H9 (cell line): Measurements from ENCODE around the gene FTO. TPM values are rescaled to one million over a fixed set of nuclear protein-coding genes. Genes with fewer than 3 reads are reported as not detected.

Experiments used
- DNase-seq: peaks from one replicate; pipeline ENCODE4 v3.0.0-alpha.2; 2017
- H2AFZ ChIP-seq: one replicate; pipeline ENCODE4 v1.6.1; 2013; ENCODE audit warnings: mild to moderate bottlenecking, low read length, control low read depth, moderate library complexity
- H2AK5ac ChIP-seq: 2 replicates; pipeline ENCODE4 v1.6.1; 2013; ENCODE audit warnings: low read length, control low read depth, mixed read lengths; ENCODE audit not compliant: insufficient read length
- H2BK120ac ChIP-seq: one replicate; pipeline ENCODE4 v1.6.1; 2013; ENCODE audit warnings: low read depth, mild to moderate bottlenecking, low read length, control low read depth, inconsistent platforms; ENCODE audit not compliant: poor library complexity, severe bottlenecking
- H2BK12ac ChIP-seq: 2 replicates; pipeline ENCODE4 v1.6.1; 2013; ENCODE audit warnings: low read length, control low read depth, mixed read lengths, low read depth; ENCODE audit not compliant: insufficient read length
- H2BK15ac ChIP-seq: 2 replicates; pipeline ENCODE4 v1.6.1; 2013; ENCODE audit warnings: low read depth, low read length, control low read depth
- H2BK20ac ChIP-seq: one replicate; pipeline ENCODE4 v1.6.1; 2013; ENCODE audit warnings: low read depth, mild to moderate bottlenecking, low read length, control low read depth, inconsistent platforms; ENCODE audit not compliant: poor library complexity, severe bottlenecking
- H2BK5ac ChIP-seq: 2 replicates; pipeline ENCODE4 v1.6.1; 2013; ENCODE audit warnings: low read length, control low read depth, mixed read lengths; ENCODE audit not compliant: insufficient read length
- H3K14ac ChIP-seq: 2 replicates; pipeline ENCODE4 v1.6.1; 2013; ENCODE audit warnings: low read length, control low read depth; ENCODE audit not compliant: insufficient read depth
- H3K18ac ChIP-seq: 2 replicates; pipeline ENCODE4 v1.6.1; 2013; ENCODE audit warnings: low read depth, mild to moderate bottlenecking, mixed read lengths, low read length, control low read depth; ENCODE audit not compliant: insufficient read length
- H3K23ac ChIP-seq: 2 replicates; pipeline ENCODE4 v1.6.1; 2013; ENCODE audit warnings: low read length, control low read depth, mixed read lengths, low read depth; ENCODE audit not compliant: insufficient read length
- H3K23me2 ChIP-seq: 2 replicates; pipeline ENCODE4 v1.6.1; 2013; ENCODE audit warnings: low read depth, mild to moderate bottlenecking, mixed read lengths, low read length, control low read depth; ENCODE audit not compliant: insufficient read length, poor library complexity, severe bottlenecking
- H3K27ac ChIP-seq: 2 replicates; pipeline ENCODE4 v1.5.1; 2013; ENCODE audit warnings: low read length, control low read depth, mixed read lengths, low read depth; ENCODE audit not compliant: insufficient read length
- H3K27me3 ChIP-seq: 2 replicates; pipeline ENCODE4 v1.6.1; 2013; ENCODE audit warnings: low read length, control low read depth, inconsistent platforms; ENCODE audit not compliant: insufficient read depth
- H3K4ac ChIP-seq: 2 replicates; pipeline ENCODE4 v1.6.1; 2013; ENCODE audit warnings: low read depth, mild to moderate bottlenecking, control low read depth, inconsistent platforms, low read length, moderate library complexity
- H3K4me1 ChIP-seq: 2 replicates; pipeline ENCODE4 v1.6.1; 2013; ENCODE audit warnings: low read length, control low read depth, inconsistent platforms; ENCODE audit not compliant: insufficient read depth
- H3K4me2 ChIP-seq: 2 replicates; pipeline ENCODE4 v1.6.1; 2013; ENCODE audit warnings: low read length, control low read depth, mixed read lengths; ENCODE audit not compliant: insufficient read length, insufficient read depth
- H3K56ac ChIP-seq: 2 replicates; pipeline ENCODE4 v1.6.1; 2013; ENCODE audit warnings: low read depth, mild to moderate bottlenecking, mixed read lengths, low read length, control low read depth; ENCODE audit not compliant: insufficient read length
- H3K79me1 ChIP-seq: 2 replicates; pipeline ENCODE4 v1.6.1; 2013; ENCODE audit warnings: low read depth, mild to moderate bottlenecking, moderate library complexity, low read length, control low read depth, inconsistent platforms; ENCODE audit not compliant: insufficient read depth, poor library complexity, severe bottlenecking
- H3K79me2 ChIP-seq: 2 replicates; pipeline ENCODE4 v1.6.1; 2013; ENCODE audit warnings: low read length, control low read depth, inconsistent platforms; ENCODE audit not compliant: insufficient read depth
- H3K9ac ChIP-seq: 2 replicates; pipeline ENCODE4 v1.6.1; 2013; ENCODE audit warnings: low read length, control low read depth, mixed read lengths; ENCODE audit not compliant: insufficient read length; ENCODE audit errors: extremely low read depth
- H3K9me3 ChIP-seq: one replicate; pipeline ENCODE4 v1.6.1; 2013; ENCODE audit warnings: low read depth, low read length, inconsistent platforms; ENCODE audit not compliant: control insufficient read depth
- H3T11ph ChIP-seq: one replicate; pipeline ENCODE4 v1.6.1; 2013; ENCODE audit warnings: mild to moderate bottlenecking, low read length, control low read depth, inconsistent platforms
- H4K20me1 ChIP-seq: one replicate; pipeline ENCODE4 v1.6.1; 2013; ENCODE audit not compliant: control insufficient read depth, insufficient read length, insufficient read depth
- H4K5ac ChIP-seq: 2 replicates; pipeline ENCODE4 v1.6.1; 2013; ENCODE audit warnings: low read depth, mild to moderate bottlenecking, mixed read lengths, low read length, control low read depth; ENCODE audit not compliant: insufficient read length
- H4K8ac ChIP-seq: replicated peaks from 2 replicates; pipeline ENCODE4 v1.6.1; 2013; ENCODE audit warnings: low read length, control low read depth, mixed read lengths, low read depth; ENCODE audit not compliant: insufficient read length
- H4K91ac ChIP-seq: 2 replicates; pipeline ENCODE4 v1.6.1; 2013; ENCODE audit warnings: low read depth, mild to moderate bottlenecking, moderate library complexity, mixed read lengths, low read length, control low read depth; ENCODE audit not compliant: insufficient read length
- H3K27ac Mint-ChIP-seq, 3 experiments: 2 replicates in 2 of 3; 3 replicates in 1 of 3; pipeline ENCODE4 v1.8.0; 2020 to 2021; ENCODE audit warnings: mixed read lengths in 3 of 3, mild to moderate bottlenecking in 1 of 3, moderate library complexity in 1 of 3
- H3K27me3 Mint-ChIP-seq: 2 replicates; pipeline ENCODE4 v1.8.0; 2021; ENCODE audit warnings: low read depth, mild to moderate bottlenecking, moderate library complexity, mixed read lengths
- H3K36me3 Mint-ChIP-seq, 3 experiments: 2 replicates in 2 of 3; 3 replicates in 1 of 3; pipeline ENCODE4 v1.8.0; 2020 to 2021; ENCODE audit warnings: low read depth in 3 of 3, mixed read lengths in 3 of 3; ENCODE audit not compliant: insufficient read depth in 1 of 3
- H3K4me1 Mint-ChIP-seq, 2 experiments: 2 replicates each; pipeline ENCODE4 v1.8.0; 2020; ENCODE audit warnings: mixed read lengths in 2 of 2
- H3K4me3 Mint-ChIP-seq, 2 experiments: 2 replicates in 1 of 2; 3 replicates in 1 of 2; pipeline ENCODE4 v1.8.0; 2020 to 2021; ENCODE audit warnings: mild to moderate bottlenecking in 2 of 2, mixed read lengths in 2 of 2, moderate library complexity in 1 of 2
- H3K9me3 Mint-ChIP-seq, 2 experiments: 2 replicates in 1 of 2; 3 replicates in 1 of 2; pipeline ENCODE4 v1.8.0; 2020; ENCODE audit warnings: mild to moderate bottlenecking in 2 of 2, mixed read lengths in 2 of 2, moderate library complexity in 1 of 2
- CTCF ChIP-seq: fragments of 200-600 bp; sonication (generic); conservative IDR thresholded peaks from 3 replicates; pipeline ENCODE4 v1.8.0; 2021; ENCODE audit warnings: antibody characterized with exemption, mild to moderate bottlenecking
- WGBS: extraction: QIAGEN DNeasy Blood & Tissue Kit; methylation state at CpG from one replicate; pipeline ENCODE4 v1.1.7; 2013; ENCODE audit warnings: missing lambda C conversion rate, low lambda C conversion rate, mixed read lengths; ENCODE audit not compliant: insufficient read length; ENCODE audit errors: extremely low coverage; 5-methylcytosine and 5-hydroxymethylcytosine counted together
- total RNA-seq: library from RNA; stranded (reverse); gene quantifications from 2 replicates; pipeline ENCODE4 v1.2.1, GENCODE V29; 2021

FTO gene
- total RNA-seq, 1 experiment from 2014 or later: 67.9 TPM

GRCh38 chr16:53707671-53708070, 3.7 kb downstream of the FTO start:
- H2BK120ac ChIP-seq: no peak overlapping the region
- no peak overlapping the region for H2BK15ac ChIP-seq
- no peak overlapping the region for H3K56ac ChIP-seq
- no peak overlapping the region for H3K14ac ChIP-seq
- no peak for TF ChIP-seq CTCF
- H4K8ac ChIP-seq: no peak overlapping the region
- no peak overlapping the region for H4K5ac ChIP-seq
- H2BK20ac ChIP-seq: no peak overlapping the region
- Mint-ChIP-seq H3K4me1 (peaks cover 8 to 13% of the 10 kb centered on the region in 2 experiments), H3K27ac (no peak overlapping the region), H3K27me3 (no peaks in the 10 kb centered on the region), H3K4me3 (no peak overlapping the region), H3K9me3 (no peaks in the 10 kb centered on the region; a peak in 1 of 5 replicates), H3K36me3 (no peaks in the 10 kb centered on the region)
- H3K9ac ChIP-seq: no peak overlapping the region
- H3K23me2 ChIP-seq: peaks cover 7% of the 10 kb centered on the region
- H2AK5ac ChIP-seq: no peak overlapping the region
- no peak overlapping the region for H3K4me2 ChIP-seq
- H3K4me1 ChIP-seq: no peaks in the 10 kb centered on the region
- H4K20me1 ChIP-seq: no peaks in the 10 kb centered on the region
- H3T11ph ChIP-seq: no peak overlapping the region
- H3K79me2 ChIP-seq: 0 out of 2 replicates have a peak, but pooled peaks cover 1% of the 10 kb centered on the region
- no peak overlapping the region for H3K23ac ChIP-seq
- H2AFZ ChIP-seq: no peak overlapping the region
- no peak overlapping the region for H3K18ac ChIP-seq
- no peak overlapping the region for H2BK5ac ChIP-seq
- no peak overlapping the region for H3K4ac ChIP-seq
- no peak overlapping the region for H3K27ac ChIP-seq
- H3K27me3 ChIP-seq: no peaks in the 10 kb centered on the region
- H3K9me3 ChIP-seq: no peaks in the 10 kb centered on the region
- no peak overlapping the region for H4K91ac ChIP-seq
- no peak overlapping the region for H2BK12ac ChIP-seq
- H3K79me1 ChIP-seq: peaks cover 3% of the 10 kb centered on the region
- no CpG with 5 or more reads among the region's 3 CpGs for WGBS
- DNase-seq: no peak
